ENCODE results near the gene ABCA10.
A peak's percentile ranks its signal among the peaks of the same experiment; 100 is the strongest.

Gene ABCA10

GRCh38 chr17:69218986-69219385 is 9.6 kb downstream of the ABCA10 start:
- H3K9ac ChIP-seq (ENCODE audit: low read length), result no peak overlapping the region
- H3K27me3 ChIP-seq (ENCODE audit: insufficient read depth, low read length), result no peaks in the 10 kb centered on the region
- H3K9me2 ChIP-seq (ENCODE audit: low read depth, low read length), result no peaks in the 10 kb centered on the region
- no peak overlapping the region for H2AFZ ChIP-seq (ENCODE audit: low read length)
- no peak overlapping the region for H3K4me2 ChIP-seq (ENCODE audit: low read length)
- no peaks in the 10 kb centered on the region for H3K9me3 ChIP-seq (ENCODE audit: low read length)
- H4K20me1 ChIP-seq (ENCODE audit: insufficient read depth, low read length), result no peaks in the 10 kb centered on the region
- no peak overlapping the region for H3K27ac ChIP-seq (ENCODE audit: low read depth, low read length, poor library complexity, severe bottlenecking)
- no peaks in the 10 kb centered on the region for H3K36me3 ChIP-seq (ENCODE audit: insufficient read depth, low read length)
- H3K4me3 ChIP-seq (ENCODE audit: low read depth, low read length, poor library complexity, severe bottlenecking), result no peak overlapping the region
- H3K79me2 ChIP-seq (ENCODE audit: insufficient read depth, low read length), result no peaks in the 10 kb centered on the region
- TF ChIP-seq EZH2 (IDR thresholded peaks at IDR 0.05; ENCODE audit: borderline replicate concordance, low read length) (no peak), CTCF (IDR thresholded peaks at IDR 0.05; ENCODE audit: low read length) (no peak)
- no peaks in the 10 kb centered on the region for H3F3A ChIP-seq (ENCODE audit: insufficient read depth, low read length)
- H3K4me1 ChIP-seq (ENCODE audit: insufficient read depth, low read length, severe bottlenecking), result no peaks in the 10 kb centered on the region

- Histone ChIP-seq H3F3A (ENCODE audit: insufficient read depth, low read length) (no peaks in the 10 kb centered on the region), H3K9ac (ENCODE audit: low read length) (no peak overlapping the region), H3K4me3 (ENCODE audit: low read depth, low read length, poor library complexity, severe bottlenecking) (no peak overlapping the region), H3K4me1 (ENCODE audit: insufficient read depth, low read length, severe bottlenecking) (no peaks in the 10 kb centered on the region), H3K79me2 (ENCODE audit: insufficient read depth, low read length) (no peaks in the 10 kb centered on the region), H3K27ac (ENCODE audit: low read depth, low read length, poor library complexity, severe bottlenecking) (no peak overlapping the region), H3K36me3 (ENCODE audit: insufficient read depth, low read length) (no peaks in the 10 kb centered on the region), H3K9me2 (ENCODE audit: low read depth, low read length) (no peaks in the 10 kb centered on the region), H3K9me3 (ENCODE audit: low read length) (no peaks in the 10 kb centered on the region), H4K20me1 (ENCODE audit: insufficient read depth, low read length) (no peaks in the 10 kb centered on the region), H2AFZ (ENCODE audit: low read length) (no peak overlapping the region), H3K4me2 (ENCODE audit: low read length) (no peak overlapping the region), H3K27me3 (ENCODE audit: insufficient read depth, low read length) (no peaks in the 10 kb centered on the region)
- TF ChIP-seq EZH2 (IDR thresholded peaks at IDR 0.05; ENCODE audit: borderline replicate concordance, low read length), result no peak
- TF ChIP-seq CTCF (IDR thresholded peaks at IDR 0.05; ENCODE audit: low read length), result peak; percentile 41; the same call in 1 of the 2 replicates
These were observed 15.4 kb downstream of the ABCA10 start for GRCh38 chr17:69213059-69213813.

- Histone ChIP-seq H3K4me2 (ENCODE audit: low read length) (no peak overlapping the region), H3K9ac (ENCODE audit: low read length) (no peak overlapping the region), H4K20me1 (ENCODE audit: insufficient read depth, low read length) (no peaks in the 10 kb centered on the region), H3K79me2 (ENCODE audit: insufficient read depth, low read length) (no peaks in the 10 kb centered on the region), H3K9me3 (ENCODE audit: low read length) (no peaks in the 10 kb centered on the region), H3K9me2 (ENCODE audit: low read depth, low read length) (no peaks in the 10 kb centered on the region), H3K27ac (ENCODE audit: low read depth, low read length, poor library complexity, severe bottlenecking) (no peak overlapping the region), H3K36me3 (ENCODE audit: insufficient read depth, low read length) (no peaks in the 10 kb centered on the region), H3K4me3 (ENCODE audit: low read depth, low read length, poor library complexity, severe bottlenecking) (no peak overlapping the region), H2AFZ (ENCODE audit: low read length) (no peak overlapping the region), H3F3A (ENCODE audit: insufficient read depth, low read length) (no peaks in the 10 kb centered on the region), H3K27me3 (ENCODE audit: insufficient read depth, low read length) (no peaks in the 10 kb centered on the region), H3K4me1 (ENCODE audit: insufficient read depth, low read length, severe bottlenecking) (no peaks in the 10 kb centered on the region)
- no peak for TF ChIP-seq CTCF (IDR thresholded peaks at IDR 0.05; ENCODE audit: low read length)
- TF ChIP-seq EZH2 (IDR thresholded peaks at IDR 0.05; ENCODE audit: borderline replicate concordance, low read length), result no peak
These were observed 20.0 kb downstream of the ABCA10 start for GRCh38 chr17:69208640-69209039.

All from OCI-LY1 (cell line).